GM19372 (cell line): ENCODE results near the gene TMEM63A.
A peak's percentile ranks its signal among the peaks of the same experiment; 100 is the strongest.

Source experiments
- ATAC-seq: cut with Tn5 transposase; IDR thresholded peaks from one replicate; pipeline ENCODE4 v1.9.1; 2021; ENCODE audit warnings: mild to moderate bottlenecking, low read depth, moderate library complexity; ENCODE audit not compliant: unreplicated experiment

TMEM63A gene

GRCh38 chr1:225868631-225869330 is 13.4 kb downstream of the TMEM63A start:
- ATAC-seq: no peak

- ATAC-seq: no peak
Observed at GRCh38 chr1:225866981-225867380, 15.2 kb downstream of the TMEM63A start.

- no peak for ATAC-seq
Observed at GRCh38 chr1:225866061-225866837, 15.9 kb downstream of the TMEM63A start.

GRCh38 chr1:225865514-225865913 is 16.7 kb downstream of the TMEM63A start:
- no peak for ATAC-seq

- ATAC-seq: no peak
Observed at GRCh38 chr1:225863167-225863566, 19.0 kb downstream of the TMEM63A start.

GRCh38 chr1:225862581-225862950 is 19.6 kb downstream of the TMEM63A start:
- ATAC-seq: no peak

- no peak for ATAC-seq
Observed at GRCh38 chr1:225861834-225862580, 20.2 kb downstream of the TMEM63A start.

GRCh38 chr1:225860876-225861441 is 21.2 kb downstream of the TMEM63A start:
- no peak for ATAC-seq

GRCh38 chr1:225860107-225860506 is 22.1 kb downstream of the TMEM63A start:
- no peak for ATAC-seq

GRCh38 chr1:225859151-225859550 is 23.0 kb downstream of the TMEM63A start:
- no peak for ATAC-seq

- ATAC-seq: no peak
Observed at GRCh38 chr1:225857256-225857655, 24.9 kb downstream of the TMEM63A start.

GRCh38 chr1:225855503-225856300 is 26.5 kb downstream of the TMEM63A start:
- ATAC-seq: no peak

GRCh38 chr1:225853441-225853840 is 28.7 kb downstream of the TMEM63A start:
- no peak for ATAC-seq

- ATAC-seq: no peak
Observed at GRCh38 chr1:225852413-225853124, 29.6 kb downstream of the TMEM63A start.

- no peak for ATAC-seq
Observed at GRCh38 chr1:225851805-225852204, 30.4 kb downstream of the TMEM63A start.

- ATAC-seq: no peak
Observed at GRCh38 chr1:225850370-225850769, 31.8 kb downstream of the TMEM63A start.

GRCh38 chr1:225849925-225850324 is 32.3 kb downstream of the TMEM63A start:
- no peak for ATAC-seq

- peak; percentile 57 for ATAC-seq
Observed at GRCh38 chr1:225848030-225848955, 33.9 kb downstream of the TMEM63A start.
